Measurements from ENCODE around the gene PROK2. TPM values are rescaled to one million over a fixed set of nuclear protein-coding genes. Genes with fewer than 3 reads are reported as not detected.

The PROK2 gene, protein sequence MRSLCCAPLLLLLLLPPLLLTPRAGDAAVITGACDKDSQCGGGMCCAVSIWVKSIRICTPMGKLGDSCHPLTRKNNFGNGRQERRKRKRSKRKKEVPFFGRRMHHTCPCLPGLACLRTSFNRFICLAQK
- total RNA-seq: under 1 TPM in 3 of 4 donors, not detected in 1; 0.27 to 0.81 (median 0.47) TPM
- under 1 TPM in 2 of 3 donors, not detected in 1; 0.08 to 0.13 TPM for polyA plus RNA-seq
- long read RNA-seq, donor 1, partial matches to known transcripts: 0 of 1 reads
- long read RNA-seq, donor 1, other reads (novel, unspliced or antisense): 0 of 1 reads
- long read RNA-seq, donor 2, partial matches to known transcripts: 0 of 1 reads
- long read RNA-seq, donor 2, other reads (novel, unspliced or antisense): 0 of 1 reads

DNA sequence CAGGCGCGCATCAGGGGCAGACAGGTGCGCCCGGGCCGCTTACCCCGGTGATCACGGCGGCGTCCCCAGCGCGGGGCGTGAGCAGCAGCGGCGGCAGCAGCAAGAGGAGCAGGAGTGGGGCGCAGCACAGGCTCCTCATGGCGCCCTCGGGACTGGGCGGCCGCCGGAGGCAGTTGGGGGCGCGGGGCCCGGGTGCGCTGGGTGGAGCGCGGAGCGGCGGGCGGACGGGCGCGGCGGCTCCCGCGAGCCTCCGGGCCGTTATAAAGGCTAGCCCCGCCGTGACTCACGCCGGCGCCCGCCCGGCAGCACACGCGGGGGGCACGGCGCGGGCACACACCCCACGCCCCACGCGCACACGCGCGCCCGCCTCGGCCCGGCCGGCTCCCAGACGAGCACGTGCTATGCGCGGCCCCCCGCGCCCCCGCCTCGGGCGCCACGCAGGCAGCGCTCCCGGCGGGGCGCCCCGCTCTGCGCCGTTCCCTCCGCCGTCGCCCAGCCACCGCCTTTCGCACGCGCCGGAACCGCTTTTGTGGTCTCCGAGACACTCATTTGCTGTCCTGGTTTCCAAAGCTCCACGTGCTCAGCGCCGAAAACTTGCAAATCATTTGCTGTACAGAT is at the start of gene PROK2:
Gene PROK2, minus strand, starts transcription at position 235 of the 618 bp plus-strand sequence. Its CDS starts 96 bp downstream, at position 139.
- ATAC-seq (peak; percentile 32 to 69 (median 54)), DNase-seq (peak; percentile 13 to 53)
- TF ChIP-seq, protein P1, sequence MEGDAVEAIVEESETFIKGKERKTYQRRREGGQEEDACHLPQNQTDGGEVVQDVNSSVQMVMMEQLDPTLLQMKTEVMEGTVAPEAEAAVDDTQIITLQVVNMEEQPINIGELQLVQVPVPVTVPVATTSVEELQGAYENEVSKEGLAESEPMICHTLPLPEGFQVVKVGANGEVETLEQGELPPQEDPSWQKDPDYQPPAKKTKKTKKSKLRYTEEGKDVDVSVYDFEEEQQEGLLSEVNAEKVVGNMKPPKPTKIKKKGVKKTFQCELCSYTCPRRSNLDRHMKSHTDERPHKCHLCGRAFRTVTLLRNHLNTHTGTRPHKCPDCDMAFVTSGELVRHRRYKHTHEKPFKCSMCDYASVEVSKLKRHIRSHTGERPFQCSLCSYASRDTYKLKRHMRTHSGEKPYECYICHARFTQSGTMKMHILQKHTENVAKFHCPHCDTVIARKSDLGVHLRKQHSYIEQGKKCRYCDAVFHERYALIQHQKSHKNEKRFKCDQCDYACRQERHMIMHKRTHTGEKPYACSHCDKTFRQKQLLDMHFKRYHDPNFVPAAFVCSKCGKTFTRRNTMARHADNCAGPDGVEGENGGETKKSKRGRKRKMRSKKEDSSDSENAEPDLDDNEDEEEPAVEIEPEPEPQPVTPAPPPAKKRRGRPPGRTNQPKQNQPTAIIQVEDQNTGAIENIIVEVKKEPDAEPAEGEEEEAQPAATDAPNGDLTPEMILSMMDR (IDR thresholded peaks at IDR 0.05): no peak
- Histone ChIP-seq H3K27me3 (ENCODE audit: insufficient read depth in 3 of 3, low read length in 2 of 3) (peaks cover 0 to 72% (median 16%) of the 10 kb centered on the region in 3 donors), H3K36me3 (ENCODE audit: insufficient read depth in 1 of 2, low read depth in 1 of 2) (no peaks in the 10 kb centered on the region), H3K4me1 (peaks cover 7% of the 10 kb centered on the region), H3K27ac (no peak within 1 kb of the TSS), H3K4me3 (peak within 1 kb of the TSS; percentile 52), H3K9me3 (no peaks in the 10 kb centered on the region)
- intact Hi-C loops (cut with DNase I): no loop called here
- WGBS, 3 donors: 0 to 1% (median 1%) methylated on average over 42 to 89 of the region's 89 CpGs

DNA sequence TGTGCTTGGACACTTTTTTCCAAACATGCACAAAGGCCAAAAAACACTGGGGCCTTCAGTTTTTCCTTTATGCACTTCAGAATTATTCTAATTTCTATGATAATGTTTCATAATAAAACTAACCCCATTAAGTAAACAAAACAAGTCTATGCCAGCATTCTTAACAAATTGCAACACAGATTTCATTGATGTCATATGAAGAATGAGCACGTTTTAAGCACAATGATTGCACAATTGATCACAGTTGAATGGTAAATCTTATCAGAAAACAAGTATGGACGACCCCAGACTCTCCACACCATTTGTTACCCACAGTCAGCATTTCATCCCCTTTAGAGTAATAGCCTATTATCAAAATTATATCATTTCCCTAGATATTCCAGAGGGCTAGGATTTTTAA is 46.7 kb upstream of the PROK2 start:
- DNase-seq (no peak), ATAC-seq (no peak)
- intact Hi-C loops (cut with DNase I): no loop called here
- WGBS, 3 donors: 63 to 77% (median 77%) methylated on average over 2 of the region's 2 CpGs
- Histone ChIP-seq H3K4me3 (no peak overlapping the region), H3K27me3 (ENCODE audit: insufficient read depth in 3 of 3, low read length in 2 of 3) (no peaks in the 10 kb centered on the region), H3K27ac (no peak overlapping the region), H3K9me3 (no peaks in the 10 kb centered on the region), H3K36me3 (ENCODE audit: insufficient read depth in 1 of 2, low read depth in 1 of 2) (no peaks in the 10 kb centered on the region), H3K4me1 (no peaks in the 10 kb centered on the region)
- TF ChIP-seq, protein P1 (IDR thresholded peaks at IDR 0.05): no peak

DNA sequence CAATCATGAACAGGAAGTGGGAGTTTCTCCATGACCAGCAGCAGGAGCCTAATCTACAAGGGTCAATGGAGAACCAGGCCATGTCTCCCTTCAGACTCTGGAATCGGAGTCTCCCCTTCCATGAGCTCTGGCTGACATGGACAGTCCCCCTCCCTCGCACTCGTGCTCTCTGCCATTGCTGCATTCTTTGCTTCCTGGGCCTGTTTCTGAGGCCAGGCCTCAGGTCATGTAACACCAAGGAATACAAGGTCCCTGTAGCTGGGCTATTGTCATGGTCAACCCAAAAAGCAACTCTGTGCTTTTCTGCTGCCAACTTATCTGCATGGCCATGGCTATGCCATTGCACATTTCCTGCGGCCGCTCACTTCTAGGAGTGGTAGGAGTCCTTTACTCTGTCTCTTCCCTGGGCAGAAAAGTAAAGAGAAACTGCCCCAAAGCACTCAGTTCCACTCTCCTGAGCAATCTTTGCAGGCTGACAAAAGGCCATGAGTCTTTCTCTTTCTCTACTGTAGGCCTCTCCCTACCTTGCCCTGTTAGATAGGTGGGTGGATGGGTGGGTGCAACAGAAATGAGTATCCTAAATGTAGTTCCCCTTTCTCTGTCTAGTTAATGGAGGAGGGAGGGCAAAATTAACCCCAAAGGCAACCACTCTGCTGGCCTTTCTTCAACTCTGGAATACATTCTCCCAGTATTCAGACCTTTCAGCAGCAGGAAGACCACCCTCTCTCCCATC is 40.8 kb upstream of the PROK2 start:
- DNase-seq (no peak), ATAC-seq (no peak)
- no peaks in the 10 kb centered on the region for H3K36me3 ChIP-seq (ENCODE audit: insufficient read depth in 1 of 2, low read depth in 1 of 2)
- TF ChIP-seq, protein P1 (IDR thresholded peaks at IDR 0.05): no peak
- 90 to 97% (median 94%) methylated on average over 5 of the region's 5 CpGs for WGBS, 3 donors
- H3K27ac ChIP-seq: no peak overlapping the region
- H3K4me1 ChIP-seq: no peaks in the 10 kb centered on the region
- H3K9me3 ChIP-seq: no peaks in the 10 kb centered on the region
- no peak overlapping the region for H3K4me3 ChIP-seq
- intact Hi-C loops (cut with DNase I): no loop called here
- H3K27me3 ChIP-seq (ENCODE audit: insufficient read depth in 3 of 3, low read length in 2 of 3): no peaks in the 10 kb centered on the region

DNA sequence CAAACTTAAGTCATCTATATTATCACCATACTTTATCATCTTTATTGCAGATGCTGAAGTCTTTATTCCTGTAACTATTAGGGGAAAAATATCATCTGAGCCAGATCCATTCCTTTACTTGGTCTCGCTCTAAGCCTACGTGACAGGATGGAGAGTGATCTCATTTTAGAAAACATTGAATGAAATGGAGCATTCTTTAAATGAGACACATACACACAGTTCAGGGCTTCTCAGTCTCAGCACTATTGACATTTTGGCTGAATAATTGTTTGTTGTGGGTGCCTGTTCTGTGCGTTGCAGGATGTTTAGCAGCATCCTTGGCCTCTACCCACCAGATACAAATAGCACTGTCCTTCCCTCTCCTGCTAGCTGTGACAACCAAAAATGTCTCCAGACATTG is 36.2 kb upstream of the PROK2 start:
- peaks cover 0 to under 1% (median 0%) of the 10 kb centered on the region in 3 donors for H3K27me3 ChIP-seq (ENCODE audit: insufficient read depth in 3 of 3, low read length in 2 of 3)
- no peak for DNase-seq
- 48 to 65% (median 61%) methylated on average over 3 of the region's 3 CpGs for WGBS, 3 donors

More for the DNA sequence above, 36.2 kb upstream of the PROK2 start:
- intact Hi-C loops (cut with DNase I): no loop called here
- Histone ChIP-seq H3K36me3 (ENCODE audit: insufficient read depth in 1 of 2, low read depth in 1 of 2) (no peaks in the 10 kb centered on the region), H3K9me3 (no peaks in the 10 kb centered on the region), H3K27ac (no peak overlapping the region), H3K4me1 (no peaks in the 10 kb centered on the region), H3K4me3 (no peak overlapping the region)
- TF ChIP-seq, protein P1 (IDR thresholded peaks at IDR 0.05): no peak
- no peak for ATAC-seq
